Measurements from ENCODE around the gene OTOP3.

The OTOP3 gene, protein sequence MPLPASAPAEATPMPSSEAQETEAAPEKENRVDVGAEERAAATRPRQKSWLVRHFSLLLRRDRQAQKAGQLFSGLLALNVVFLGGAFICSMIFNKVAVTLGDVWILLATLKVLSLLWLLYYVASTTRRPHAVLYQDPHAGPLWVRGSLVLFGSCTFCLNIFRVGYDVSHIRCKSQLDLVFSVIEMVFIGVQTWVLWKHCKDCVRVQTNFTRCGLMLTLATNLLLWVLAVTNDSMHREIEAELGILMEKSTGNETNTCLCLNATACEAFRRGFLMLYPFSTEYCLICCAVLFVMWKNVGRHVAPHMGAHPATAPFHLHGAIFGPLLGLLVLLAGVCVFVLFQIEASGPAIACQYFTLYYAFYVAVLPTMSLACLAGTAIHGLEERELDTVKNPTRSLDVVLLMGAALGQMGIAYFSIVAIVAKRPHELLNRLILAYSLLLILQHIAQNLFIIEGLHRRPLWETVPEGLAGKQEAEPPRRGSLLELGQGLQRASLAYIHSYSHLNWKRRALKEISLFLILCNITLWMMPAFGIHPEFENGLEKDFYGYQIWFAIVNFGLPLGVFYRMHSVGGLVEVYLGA

GRCh38 chr17:74935585-74936469, at the start of gene OTOP3:
TSS of gene OTOP3 (plus strand) at chr17:74935898. CDS start at chr17:74935922, 24 bp downstream.
- no peaks in the 10 kb centered on the region for H3K9me3 ChIP-seq (ENCODE audit: severe bottlenecking)
- H3K27me3 ChIP-seq (ENCODE audit: insufficient read depth, low read depth, severe bottlenecking) = no peaks in the 10 kb centered on the region
- no peak for TF ChIP-seq CTCF (IDR thresholded peaks at IDR 0.05; ENCODE audit: low read depth, low read length)
- peak; percentile 96 for DNase-seq
- H3K27ac ChIP-seq = peak within 1 kb of the TSS; percentile 75
- peaks cover 10% of the 10 kb centered on the region for H3K36me3 ChIP-seq
- peak within 1 kb of the TSS; percentile 55 for H3K4me3 ChIP-seq (ENCODE audit: low read depth, low read length)

DNA sequence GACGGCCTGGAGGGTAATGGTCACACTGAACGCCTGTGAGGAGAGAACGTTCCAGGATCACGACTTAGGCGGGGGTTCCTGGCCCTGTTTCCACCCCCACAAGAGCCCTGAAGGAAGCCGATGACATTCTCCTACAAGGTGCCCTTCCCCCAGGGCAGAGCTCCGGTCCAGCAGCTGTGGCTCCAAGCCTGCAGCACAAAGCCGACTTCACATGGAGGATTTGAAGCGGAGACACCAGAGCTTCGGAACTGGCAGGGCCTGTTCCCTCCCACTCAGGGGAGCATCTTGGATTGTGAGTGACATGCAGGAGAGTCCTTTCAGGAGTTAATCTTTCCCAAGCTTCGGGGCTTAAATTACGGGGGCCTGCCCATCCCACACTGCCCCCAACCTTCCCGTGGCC, 47.2 kb upstream of the OTOP3 start:
- peak; percentile 85 for DNase-seq
- Histone ChIP-seq H3K9me3 (ENCODE audit: severe bottlenecking) (no peaks in the 10 kb centered on the region), H3K27ac (peak overlapping the region; percentile 12; the same call in 1 of the 2 replicates), H3K36me3 (no peaks in the 10 kb centered on the region), H3K4me3 (ENCODE audit: low read depth, low read length) (no peak overlapping the region), H3K27me3 (ENCODE audit: insufficient read depth, low read depth, severe bottlenecking) (peaks cover 5% of the 10 kb centered on the region)
- TF ChIP-seq CTCF (IDR thresholded peaks at IDR 0.05; ENCODE audit: low read depth, low read length) = no peak

- no peak for TF ChIP-seq CTCF (IDR thresholded peaks at IDR 0.05; ENCODE audit: low read depth, low read length)
- peaks cover 6% of the 10 kb centered on the region for H3K27me3 ChIP-seq (ENCODE audit: insufficient read depth, low read depth, severe bottlenecking)
These were observed 45.1 kb upstream of the OTOP3 start for GRCh38 chr17:74890554-74890953.

GRCh38 chr17:74892013-74892841, 43.5 kb upstream of the OTOP3 start:
- H3K27me3 ChIP-seq (ENCODE audit: insufficient read depth, low read depth, severe bottlenecking) = peaks cover 6% of the 10 kb centered on the region
- TF ChIP-seq CTCF (IDR thresholded peaks at IDR 0.05; ENCODE audit: low read depth, low read length) = peak; percentile 62

More at GRCh38 chr17:74890554-74890953, 45.1 kb upstream of the OTOP3 start:
- Histone ChIP-seq H3K27ac (no peak overlapping the region), H3K4me3 (ENCODE audit: low read depth, low read length) (no peak overlapping the region), H3K36me3 (no peaks in the 10 kb centered on the region), H3K9me3 (ENCODE audit: severe bottlenecking) (no peaks in the 10 kb centered on the region)
- DNase-seq = no peak

More at GRCh38 chr17:74892013-74892841, 43.5 kb upstream of the OTOP3 start:
- Histone ChIP-seq H3K36me3 (no peaks in the 10 kb centered on the region), H3K9me3 (ENCODE audit: severe bottlenecking) (no peaks in the 10 kb centered on the region), H3K4me3 (ENCODE audit: low read depth, low read length) (no peak overlapping the region), H3K27ac (no peak overlapping the region)
- DNase-seq = peak; percentile 31
